CD4-positive, alpha-beta T cell treated with Interleukin-2 at 100 ng/mL for 4 hours (primary cell): ENCODE data around the gene MYOZ3.

ENCODE experiments used
- DNase-seq: peaks from one replicate; pipeline ENCODE4 v3.0.0-alpha.2; 2020; ENCODE audit warnings: low spot score

Gene MYOZ3, protein sequence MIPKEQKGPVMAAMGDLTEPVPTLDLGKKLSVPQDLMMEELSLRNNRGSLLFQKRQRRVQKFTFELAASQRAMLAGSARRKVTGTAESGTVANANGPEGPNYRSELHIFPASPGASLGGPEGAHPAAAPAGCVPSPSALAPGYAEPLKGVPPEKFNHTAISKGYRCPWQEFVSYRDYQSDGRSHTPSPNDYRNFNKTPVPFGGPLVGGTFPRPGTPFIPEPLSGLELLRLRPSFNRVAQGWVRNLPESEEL

DNA sequence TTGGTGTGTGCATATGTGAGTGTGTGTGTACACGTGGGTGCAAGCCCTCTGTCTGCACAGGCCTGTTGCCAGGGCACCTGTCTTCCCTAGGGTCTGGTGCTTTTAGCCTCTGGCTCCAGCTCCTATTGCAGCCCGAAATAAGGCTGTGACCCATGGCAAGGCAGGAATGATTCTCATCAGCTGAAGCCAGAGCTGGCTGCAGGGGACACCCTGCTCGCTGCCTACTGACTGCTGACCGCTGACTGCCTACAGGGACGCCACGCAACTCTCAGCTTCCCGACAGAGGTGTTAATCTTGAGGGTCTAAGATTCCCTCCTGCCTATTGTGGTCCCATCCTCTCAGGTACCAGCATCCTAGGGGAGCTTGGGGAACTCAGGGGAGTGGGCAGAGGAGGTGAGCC, at the start of gene MYOZ3:
TSS of gene MYOZ3 (plus strand) at position 166 of the 400 bp plus-strand sequence. CDS start 1,691 bp downstream, outside the sequence.
- DNase-seq, result no peak

DNA sequence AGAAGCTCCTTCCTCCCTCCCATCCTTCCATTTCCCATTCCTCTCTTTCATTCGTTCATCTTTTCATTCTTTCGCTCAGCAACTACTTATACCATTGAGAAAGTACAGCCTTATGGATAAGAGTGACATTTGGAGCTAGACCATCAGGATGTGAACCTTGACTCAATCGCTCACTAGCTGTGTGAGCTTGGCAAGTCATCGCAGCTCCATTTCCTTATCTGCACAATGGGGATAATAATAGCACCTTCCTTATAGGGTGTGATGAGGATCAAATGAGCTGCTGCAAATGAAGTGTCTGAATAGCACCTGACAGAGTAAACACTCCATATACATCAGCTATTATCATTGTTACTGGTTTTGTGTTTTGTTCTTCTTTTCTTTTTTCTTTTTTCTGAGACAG, 48.6 kb upstream of the MYOZ3 start:
- no peak for DNase-seq

DNA sequence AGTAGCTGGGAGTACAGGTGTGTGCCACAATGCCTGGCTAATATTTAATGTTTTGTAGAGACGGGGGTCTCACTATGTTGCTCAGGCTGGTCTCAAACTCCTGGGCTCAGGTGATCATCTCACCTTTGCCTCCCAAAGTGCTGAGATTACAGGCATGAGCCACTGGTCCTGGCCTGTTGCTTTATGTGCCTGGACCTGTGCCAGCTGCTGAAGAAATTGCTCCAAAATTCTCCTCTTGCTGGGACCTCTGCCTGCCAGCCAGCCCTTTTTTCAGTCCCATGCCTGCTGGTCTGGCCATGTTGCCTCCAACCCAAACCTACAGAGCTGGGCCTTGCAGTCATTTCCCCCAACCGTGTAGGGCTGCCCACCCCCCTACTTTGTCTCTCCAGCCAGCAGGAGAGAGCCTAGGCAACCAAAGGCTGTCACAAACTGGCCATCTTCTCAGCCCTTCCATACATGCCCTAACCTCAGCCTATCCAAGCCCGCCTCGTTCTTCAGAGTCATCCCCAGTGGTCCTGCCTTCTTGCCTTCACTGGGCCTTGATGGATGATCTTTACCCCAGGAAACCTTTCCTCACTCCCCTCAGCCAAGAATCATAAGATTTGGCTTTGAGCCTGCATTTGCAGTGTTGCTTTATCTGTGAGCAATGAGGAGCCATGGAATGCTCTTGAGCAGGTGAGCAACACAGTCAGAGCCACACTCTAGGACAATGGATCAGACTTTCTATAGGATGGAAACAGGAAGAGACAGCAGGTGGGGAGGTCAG, 48.0 kb upstream of the MYOZ3 start:
- no peak for DNase-seq

DNA sequence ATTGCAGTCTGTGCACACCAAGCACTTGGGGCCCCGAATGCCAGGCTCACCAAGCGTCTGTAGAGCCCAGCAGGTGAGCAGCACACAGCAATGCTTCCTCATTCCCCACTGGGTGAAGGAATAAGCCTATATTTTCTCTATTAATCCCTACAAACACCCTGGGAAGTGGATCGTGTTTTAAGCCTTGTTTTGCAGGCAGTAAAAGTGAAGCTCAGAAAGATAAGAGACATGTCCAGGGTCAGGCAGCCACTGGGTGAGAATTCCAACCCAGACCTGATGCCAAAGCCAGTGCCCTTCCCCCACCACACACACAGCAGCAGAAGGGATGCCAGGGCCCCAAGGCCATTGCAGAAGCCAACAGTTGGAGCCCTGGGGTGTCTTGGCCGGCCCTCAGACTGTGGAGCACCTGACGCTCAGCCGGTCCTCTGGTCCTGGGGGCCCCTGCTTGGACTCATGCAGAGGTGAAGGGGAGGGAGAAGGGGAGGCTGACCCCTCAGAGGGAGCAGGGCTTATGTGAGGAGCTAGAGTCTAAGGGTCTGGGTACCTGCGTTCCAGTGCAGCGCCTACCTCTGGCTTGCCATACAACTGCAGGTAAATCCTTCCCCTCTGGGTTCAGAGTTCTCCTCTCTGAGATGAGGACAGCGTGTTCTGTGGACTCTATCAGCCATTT, 46.9 kb upstream of the MYOZ3 start:
- DNase-seq, result no peak

DNA sequence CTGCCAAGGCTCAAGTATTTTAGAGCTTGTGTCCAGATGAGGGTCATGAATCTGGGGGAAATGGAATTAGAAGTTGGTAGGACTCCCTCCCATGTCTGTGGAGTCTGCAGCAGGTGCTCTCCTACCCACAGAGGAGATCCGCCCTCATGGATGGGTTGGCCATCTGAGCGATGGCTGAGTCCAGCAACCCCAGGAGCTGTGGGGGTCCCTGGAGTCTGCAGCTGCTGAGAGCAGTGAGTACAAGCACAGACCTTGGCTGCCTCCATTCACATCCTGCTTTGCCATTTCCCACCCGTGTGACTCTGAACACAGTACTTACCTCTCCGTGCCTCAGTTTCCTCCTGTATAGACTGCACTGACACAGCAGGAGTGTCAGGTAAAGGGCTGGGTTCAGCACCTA, 46.4 kb upstream of the MYOZ3 start:
- DNase-seq, result no peak

DNA sequence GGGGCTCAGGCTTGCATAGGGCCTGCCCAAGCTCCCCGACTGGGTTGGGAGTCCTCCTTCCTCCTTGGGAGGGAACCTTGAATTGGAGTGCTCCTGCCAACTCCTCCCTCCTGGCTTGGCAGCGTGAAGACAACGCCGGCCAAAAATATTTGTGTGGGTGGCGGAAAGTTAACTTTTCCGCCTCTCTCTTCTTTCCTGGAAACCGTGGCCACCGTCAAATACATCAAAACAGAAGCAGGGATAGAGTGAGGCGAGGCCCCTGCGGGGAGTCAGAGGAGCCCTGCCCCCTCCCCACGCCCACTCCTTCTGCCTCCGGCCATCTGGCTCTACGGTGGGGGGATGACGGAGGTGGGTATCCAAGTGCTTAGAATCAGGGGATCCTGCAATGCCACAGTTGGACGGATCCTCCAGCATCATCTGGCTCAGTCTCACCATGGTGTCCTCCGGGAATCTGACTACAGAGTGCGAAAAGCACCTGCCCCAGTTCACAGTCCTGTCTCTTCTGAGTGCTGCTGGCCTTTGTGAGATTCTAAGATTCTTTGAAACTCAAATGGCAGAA, 45.8 kb upstream of the MYOZ3 start:
- no peak for DNase-seq

DNA sequence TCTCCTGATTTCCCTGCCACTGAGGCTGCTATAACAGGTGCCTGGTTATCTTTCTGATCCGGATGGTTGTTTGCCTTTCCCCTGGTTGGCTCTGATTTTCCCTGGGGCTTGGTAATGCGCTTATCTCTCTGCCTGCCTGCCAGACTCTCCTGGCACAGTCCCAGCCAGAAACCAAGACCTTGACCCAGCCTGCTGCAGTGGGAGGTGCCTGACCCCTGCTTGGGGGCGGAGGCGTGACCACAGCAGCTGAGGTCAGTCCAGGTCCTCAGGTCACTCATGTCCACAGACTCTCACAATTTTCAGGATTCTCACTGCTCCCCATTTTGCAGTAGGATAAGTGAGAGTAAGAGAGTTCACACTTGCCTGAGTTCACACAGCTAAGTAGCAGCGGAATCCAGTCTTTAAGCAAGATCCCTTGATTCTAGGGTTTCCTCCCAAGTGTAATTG, 45.0 kb upstream of the MYOZ3 start:
- no peak for DNase-seq

DNA sequence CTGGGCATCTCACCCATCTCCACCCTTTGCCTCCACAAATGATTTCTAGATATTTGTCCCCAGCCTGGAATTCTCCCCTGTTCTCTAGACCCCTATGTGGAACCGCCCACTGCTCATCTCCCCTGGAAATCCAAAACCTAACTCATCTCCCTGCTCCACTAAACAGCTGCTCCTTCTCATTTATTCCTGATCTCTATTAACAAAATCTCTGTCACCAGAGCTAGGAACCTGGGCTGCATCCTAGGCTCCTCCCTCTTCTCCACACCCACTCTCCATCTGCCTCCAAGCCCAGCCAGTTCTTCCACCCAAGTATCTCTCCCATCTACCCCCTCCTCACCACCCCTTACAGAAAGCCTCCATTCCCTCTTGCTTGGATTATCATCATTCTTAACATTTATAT, 44.5 kb upstream of the MYOZ3 start:
- no peak for DNase-seq

DNA sequence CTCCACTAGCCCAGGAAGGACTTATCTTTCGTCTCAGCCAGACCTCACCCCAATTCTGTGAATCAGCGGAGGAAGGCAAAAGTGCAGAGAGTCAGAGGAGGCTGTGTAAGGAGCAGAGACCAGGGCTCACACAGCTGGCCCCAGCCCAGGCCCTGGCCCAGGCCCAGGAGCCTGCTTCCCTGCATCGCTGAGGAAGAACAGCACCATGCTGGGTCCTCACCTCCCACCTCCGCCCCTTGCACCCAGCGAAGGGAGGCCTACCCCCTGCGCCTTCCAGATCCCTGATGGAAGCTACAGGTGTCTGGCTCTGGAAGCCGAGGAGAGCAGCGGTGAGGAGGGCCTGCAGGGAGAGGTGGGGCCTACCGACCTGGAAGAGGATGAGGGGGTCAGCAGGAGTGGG, 42.9 kb upstream of the MYOZ3 start:
- no peak for DNase-seq

DNA sequence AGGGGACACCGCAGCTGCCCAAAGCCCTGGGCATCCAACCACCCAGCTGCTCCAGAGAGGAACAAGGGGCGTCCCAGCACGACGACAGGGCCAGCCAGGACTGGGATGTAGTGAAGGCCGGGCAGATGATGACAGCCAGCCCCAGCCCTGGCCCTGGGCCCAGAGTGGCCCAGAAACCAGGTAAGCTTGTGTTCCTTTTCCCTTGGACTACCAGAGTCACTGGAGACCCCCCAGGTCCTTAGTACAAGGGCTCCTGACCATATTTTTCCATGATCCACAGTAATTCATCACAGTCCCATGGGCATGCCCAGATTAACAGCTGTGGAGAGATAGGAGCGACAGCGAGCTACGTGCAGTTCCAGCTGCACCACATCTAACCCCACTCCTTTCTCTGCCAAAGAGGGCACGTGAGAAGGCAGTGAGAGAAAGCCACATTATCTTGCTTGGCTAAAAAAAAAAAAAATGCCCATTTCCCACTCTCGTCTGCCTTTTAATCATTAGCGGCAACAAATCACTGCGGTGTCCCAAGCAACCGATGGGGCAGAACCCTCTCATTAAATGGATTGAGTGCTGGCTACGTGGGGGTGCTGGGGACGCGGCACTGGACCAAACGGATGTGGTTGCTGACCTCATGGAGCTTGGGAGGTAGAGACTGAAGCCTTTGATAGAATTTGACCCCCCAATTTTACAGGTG, 42.3 kb upstream of the MYOZ3 start:
- DNase-seq, result no peak

DNA sequence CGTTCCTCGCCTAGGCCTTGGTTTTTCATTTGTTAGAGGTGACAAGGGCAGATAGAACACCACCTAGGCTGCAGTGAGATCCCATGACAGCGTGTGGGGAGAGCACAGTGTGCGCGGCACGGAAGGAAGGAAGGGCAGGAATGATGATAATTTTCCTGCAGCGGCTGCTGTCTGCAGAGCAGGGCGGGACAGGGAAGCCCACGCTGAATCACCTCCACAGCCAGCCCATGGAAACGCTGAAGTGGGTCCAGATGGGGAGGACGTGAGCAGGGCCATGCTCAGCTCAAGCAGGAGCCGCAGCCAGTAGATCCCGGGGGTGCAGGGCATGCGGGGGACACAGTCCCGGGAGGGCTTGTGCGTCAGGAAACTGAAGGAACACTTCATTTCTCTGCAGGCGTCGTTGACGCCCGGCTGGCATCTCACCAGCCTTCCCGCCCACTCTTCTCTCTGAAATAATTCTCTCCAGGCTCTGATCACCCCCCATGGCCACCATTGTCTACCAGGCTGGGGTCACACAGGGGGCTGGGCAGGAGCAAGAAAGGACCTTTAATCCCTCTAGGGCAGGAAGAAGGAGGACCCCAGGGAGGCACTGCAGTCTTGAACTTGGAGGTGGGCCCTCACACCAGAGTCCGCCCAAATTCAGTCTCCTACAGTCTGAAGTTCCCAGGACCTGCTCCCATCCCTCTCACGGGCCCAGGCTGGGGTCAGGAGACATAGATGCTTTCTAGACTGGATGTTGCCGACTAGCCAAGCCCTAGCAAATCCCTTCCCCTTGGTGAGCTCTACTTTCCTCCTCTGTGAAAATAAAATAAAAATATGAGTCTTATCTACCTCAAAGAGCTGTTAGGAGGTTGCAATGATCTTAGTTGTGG, 41.5 kb upstream of the MYOZ3 start:
- no peak for DNase-seq

DNA sequence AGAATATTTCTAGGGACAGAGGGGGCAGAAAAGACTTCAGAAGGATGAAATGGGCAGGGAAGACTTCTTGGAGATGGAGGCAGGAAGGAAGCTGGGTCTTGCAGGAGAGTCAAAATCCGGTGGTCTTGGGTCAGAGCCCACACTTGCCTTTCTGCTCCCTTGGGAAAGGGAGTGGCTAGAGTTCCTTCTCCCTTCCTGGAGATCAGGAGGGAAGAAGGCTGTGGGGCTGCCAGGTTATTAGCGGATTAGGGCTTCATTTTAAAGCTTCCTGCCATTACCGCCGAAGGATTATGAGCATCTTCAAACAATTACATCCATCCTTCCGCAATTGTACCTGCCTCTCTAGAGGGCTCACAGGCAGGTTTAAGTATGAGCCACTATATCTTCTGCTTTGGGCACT, 39.8 kb upstream of the MYOZ3 start:
- no peak for DNase-seq

DNA sequence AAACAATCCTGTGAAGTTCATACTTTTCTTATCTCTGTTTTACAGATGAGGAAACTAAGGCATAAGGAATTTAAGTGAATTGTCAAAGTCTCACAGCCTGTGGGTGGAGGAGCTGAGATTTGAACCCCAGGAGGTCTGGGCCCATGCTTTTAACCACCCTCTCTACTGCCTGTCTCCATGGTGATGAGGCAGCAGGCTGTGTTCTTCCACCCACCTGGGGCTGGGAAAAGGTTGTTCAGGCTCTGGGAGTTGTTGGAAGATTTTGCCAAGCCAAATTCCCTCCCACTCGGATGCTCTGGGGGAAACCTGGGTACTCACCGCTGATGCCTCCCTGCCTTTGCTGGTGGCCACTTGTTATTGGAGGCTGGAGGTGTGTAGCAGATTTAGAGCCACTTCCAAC, 38.9 kb upstream of the MYOZ3 start:
- no peak for DNase-seq

DNA sequence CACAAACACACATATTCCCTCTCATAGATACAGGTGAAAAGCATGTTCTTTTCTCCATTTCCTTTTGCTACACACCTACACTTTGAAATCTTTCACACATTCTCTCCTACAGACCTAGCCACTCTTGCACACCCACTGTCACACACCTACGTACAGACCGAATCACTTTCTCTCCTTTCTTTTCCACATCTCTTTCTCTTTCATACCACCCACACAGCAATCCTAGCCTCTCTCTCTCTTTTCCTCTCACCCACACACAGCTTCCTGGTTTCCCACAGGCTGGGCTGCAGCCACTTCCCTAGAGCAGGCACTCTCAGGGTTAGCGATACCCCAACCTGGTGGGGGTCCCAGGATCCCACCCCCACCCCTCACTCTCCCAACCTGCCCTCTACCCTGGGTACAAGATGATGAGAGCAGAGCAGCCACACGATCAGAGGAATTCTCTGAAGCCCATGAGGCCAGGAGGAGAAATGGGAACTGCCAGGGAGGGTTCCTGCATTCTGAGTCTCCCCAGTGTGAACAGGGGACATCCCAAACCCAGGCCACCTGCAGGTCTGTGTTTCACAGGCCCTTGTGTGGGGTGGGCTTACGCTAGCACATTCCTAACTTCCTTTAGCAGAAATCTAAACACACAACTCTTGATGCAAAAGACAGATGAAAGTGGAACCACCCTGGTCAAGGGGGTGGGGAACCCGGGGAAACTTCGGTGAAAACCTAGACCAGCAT, 37.7 kb upstream of the MYOZ3 start:
- DNase-seq, result no peak

DNA sequence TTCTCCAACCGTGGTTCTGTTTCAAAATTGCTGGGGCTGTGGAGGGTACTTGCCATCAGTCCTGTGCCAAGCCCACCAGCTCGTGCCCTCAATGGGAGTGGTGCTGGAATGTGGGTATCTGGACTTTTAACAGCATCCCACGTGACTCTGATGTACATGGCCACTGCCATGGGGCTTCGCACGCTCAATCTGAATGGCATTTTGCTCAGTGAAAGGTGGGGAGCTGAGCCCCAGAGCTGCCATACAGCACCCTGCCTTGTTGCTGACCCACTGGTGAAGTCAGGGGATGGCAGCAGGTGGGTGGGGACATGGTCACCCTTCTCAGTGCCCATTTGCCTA, 37.2 kb upstream of the MYOZ3 start:
- DNase-seq, result no peak

DNA sequence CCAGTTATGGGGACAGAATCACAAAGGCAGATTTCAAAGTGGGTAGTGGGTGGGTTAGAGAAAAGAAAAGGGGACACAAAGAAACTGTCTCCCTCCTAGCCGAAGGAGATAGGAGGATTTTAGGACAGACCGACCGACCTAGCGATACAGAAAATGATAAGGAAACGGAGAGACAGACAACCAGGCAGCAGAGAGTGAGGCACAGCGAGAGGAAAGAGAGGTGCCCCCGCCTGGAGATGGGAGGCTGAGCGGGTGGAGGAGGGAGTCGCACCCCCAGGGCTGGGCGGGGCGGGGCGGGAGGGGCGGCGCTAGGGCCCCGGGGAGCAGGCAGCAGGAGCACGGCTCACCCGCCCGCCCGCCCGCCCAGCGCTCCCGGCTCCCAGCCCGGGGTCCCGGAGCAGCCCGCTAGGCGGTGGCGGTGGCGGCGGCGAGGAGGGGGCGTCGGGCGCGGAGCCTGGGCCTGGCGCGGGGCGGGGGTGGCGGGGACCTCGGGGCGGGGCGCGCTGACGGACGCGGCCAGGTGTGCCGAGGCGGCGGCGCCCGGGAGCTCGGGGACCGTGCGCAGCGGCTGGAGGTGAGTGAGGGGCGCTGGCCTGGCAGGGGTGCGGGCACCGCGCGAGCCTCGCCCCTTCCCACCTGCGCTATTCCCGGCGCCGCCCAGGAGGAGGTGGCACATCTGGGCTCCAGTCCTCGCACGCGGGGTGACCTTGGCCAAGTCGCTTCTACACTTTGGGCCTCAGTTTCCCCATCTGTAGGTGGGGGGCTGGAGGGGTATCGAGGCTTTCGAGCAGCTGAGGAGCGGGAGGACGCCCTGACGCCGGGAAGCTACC, 36.5 kb upstream of the MYOZ3 start:
- peak; percentile 17 for DNase-seq

DNA sequence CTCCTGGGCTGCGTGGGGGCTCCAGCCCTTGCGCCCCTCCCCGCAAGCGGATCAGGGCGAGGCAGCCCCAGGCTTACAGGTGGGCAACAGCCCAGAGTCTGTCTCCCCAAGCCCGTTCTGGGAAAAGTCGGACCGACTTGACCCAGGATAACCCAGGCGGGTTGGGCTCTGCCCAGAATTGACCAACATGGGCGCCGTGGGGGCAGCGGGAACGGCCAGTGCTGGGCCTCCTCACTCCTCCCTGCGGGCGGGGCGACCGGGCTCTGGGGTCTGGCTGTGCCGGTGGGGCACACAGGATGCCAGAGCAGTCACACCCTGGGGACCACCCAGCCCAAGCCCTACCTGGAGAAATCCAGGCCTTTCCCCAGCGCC, 35.9 kb upstream of the MYOZ3 start:
- DNase-seq, result no peak

DNA sequence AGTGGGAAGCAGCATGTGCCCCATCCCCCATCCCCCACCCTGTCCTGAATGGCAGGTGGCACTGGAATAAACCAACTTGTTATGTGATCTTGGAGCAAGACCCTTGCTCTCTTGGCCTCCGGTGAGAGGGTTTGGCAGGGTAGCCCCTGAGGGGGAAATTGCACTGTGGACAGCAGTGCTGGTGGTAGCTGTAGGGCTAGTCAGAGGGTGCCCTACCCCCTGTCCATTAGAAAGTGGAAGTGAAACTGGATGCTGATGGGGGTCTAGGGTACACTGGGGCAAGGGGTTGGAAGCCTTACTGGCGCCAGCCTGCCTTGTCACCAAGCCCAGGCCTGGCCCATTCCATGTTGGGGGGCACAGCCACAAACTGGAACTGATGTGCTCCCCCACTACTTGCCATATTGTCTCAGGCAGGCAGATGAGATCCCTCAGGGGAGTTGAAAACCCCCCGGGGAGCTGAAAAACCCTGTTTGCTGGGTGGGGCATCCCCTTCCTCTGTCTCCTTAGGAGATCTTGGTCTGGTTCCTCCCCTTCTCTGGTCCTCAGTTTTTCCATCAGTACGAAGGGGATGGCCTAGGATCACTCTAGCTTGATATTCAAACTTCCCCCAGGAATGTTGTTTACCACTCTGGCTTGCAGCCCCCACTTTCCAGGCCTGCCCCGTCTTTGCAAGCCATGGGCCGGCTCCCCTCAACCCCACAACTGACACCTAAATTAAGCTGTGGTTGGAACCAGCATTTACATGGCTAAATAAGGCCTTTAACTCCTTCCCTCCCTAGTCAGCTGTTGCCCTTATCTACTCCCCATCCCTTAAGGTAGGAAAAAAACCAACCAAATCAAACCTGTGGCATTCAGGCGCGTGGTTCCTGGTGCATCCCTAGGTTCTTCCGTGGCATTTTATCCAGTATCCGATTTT, 35.0 kb upstream of the MYOZ3 start:
- no peak for DNase-seq

DNA sequence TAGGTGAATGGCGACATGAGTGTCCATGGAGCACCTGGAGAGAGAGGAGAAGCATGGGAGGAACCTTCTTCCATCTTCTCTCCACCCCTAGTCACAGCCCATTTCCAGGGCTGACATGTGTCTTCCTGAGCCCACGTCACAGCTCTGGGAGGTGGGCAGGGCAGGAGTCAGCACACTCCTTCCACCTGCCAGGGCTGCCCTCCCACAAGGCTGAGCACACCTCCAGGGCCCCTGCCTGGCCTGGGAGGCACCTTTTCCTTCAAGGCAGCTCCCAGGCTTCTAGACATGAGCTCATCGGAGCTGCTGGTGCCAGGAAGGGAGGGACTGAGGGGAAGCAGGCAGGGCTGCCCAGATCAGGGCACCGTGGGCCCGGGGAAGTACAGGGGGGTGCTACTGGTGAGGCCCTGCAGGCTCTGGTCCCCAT, 34.2 kb upstream of the MYOZ3 start:
- DNase-seq, result no peak
